ENCODE measurements around the gene ZNF30. TPM values are rescaled to one million over a fixed set of nuclear protein-coding genes. Genes with fewer than 3 reads are reported as not detected.

The ZNF30 gene
- total RNA-seq, 1 experiment from 2014 or later = 8.5 TPM

Other genes starting within 250 kb of the ZNF30 start
- gene SCGB2B2, start 249.7 kb upstream of the ZNF30 start, total RNA-seq (2014; rRNA removed; shearing (Covaris generic); ENCODE audit: low replicate concordance) = not detected in 2 replicates
- gene ZNF302, start 249.2 kb upstream of the ZNF30 start, total RNA-seq (2014; rRNA removed; shearing (Covaris generic); ENCODE audit: low replicate concordance) = 0.61 TPM in 1 of 2 replicates, not detected in the other
- 11.1 and 23.2 TPM in 2 replicates for gene ZNF181, start 192.7 kb upstream of the ZNF30 start, total RNA-seq (2014; rRNA removed; shearing (Covaris generic); ENCODE audit: low replicate concordance)
- gene ZNF599, start 153.7 kb upstream of the ZNF30 start, total RNA-seq (2014; rRNA removed; shearing (Covaris generic); ENCODE audit: low replicate concordance) = 4.1 and 8.3 TPM in 2 replicates
- gene ZNF792, start 37.3 kb downstream of the ZNF30 start, total RNA-seq (2014; rRNA removed; shearing (Covaris generic); ENCODE audit: low replicate concordance) = 11.4 and 12.8 TPM in 2 replicates
- 45.2 and 76.4 TPM in 2 replicates for gene GRAMD1A, start 73.4 kb downstream of the ZNF30 start, total RNA-seq (2014; rRNA removed; shearing (Covaris generic); ENCODE audit: low replicate concordance)
- 0.52 and 0.54 TPM in 2 replicates for gene SCN1B, start 103.6 kb downstream of the ZNF30 start, total RNA-seq (2014; rRNA removed; shearing (Covaris generic); ENCODE audit: low replicate concordance)
- 0.11 TPM in 1 of 2 replicates, not detected in the other for gene HPN, start 114.8 kb downstream of the ZNF30 start, total RNA-seq (2014; rRNA removed; shearing (Covaris generic); ENCODE audit: low replicate concordance)
- not detected in 2 replicates for gene FXYD3, start 188.9 kb downstream of the ZNF30 start, total RNA-seq (2014; rRNA removed; shearing (Covaris generic); ENCODE audit: low replicate concordance)
- 0.22 TPM in 1 of 2 replicates, not detected in the other for gene LGI4, start 208.2 kb downstream of the ZNF30 start, total RNA-seq (2014; rRNA removed; shearing (Covaris generic); ENCODE audit: low replicate concordance)
- not detected in 2 replicates for gene FXYD1, start 211.9 kb downstream of the ZNF30 start, total RNA-seq (2014; rRNA removed; shearing (Covaris generic); ENCODE audit: low replicate concordance)
- not detected in 2 replicates for gene FXYD7, start 216.4 kb downstream of the ZNF30 start, total RNA-seq (2014; rRNA removed; shearing (Covaris generic); ENCODE audit: low replicate concordance)
- 89.3 and 134 TPM in 2 replicates for gene FXYD5, start 227.8 kb downstream of the ZNF30 start, total RNA-seq (2014; rRNA removed; shearing (Covaris generic); ENCODE audit: low replicate concordance)